ENCODE measurements around the gene MTHFR. TPM values are rescaled to one million over a fixed set of nuclear protein-coding genes. Genes with fewer than 3 reads are reported as not detected.

The MTHFR gene
- total RNA-seq, 1 experiment from 2014 or later = 22.6 TPM

GRCh38 chr1:11761988-11762406, 43.8 kb downstream of the MTHFR start, which contains the start of gene C1orf167 (continued):
- no peak for TF ChIP-seq ARID4B (CRISPR knock-in tag; IDR thresholded peaks at IDR 0.05; ENCODE audit: borderline replicate concordance)
- TF ChIP-seq NR2C2 (CRISPR knock-in tag; IDR thresholded peaks at IDR 0.05) = no peak
- TF ChIP-seq STAT6 (CRISPR knock-in tag; conservative IDR thresholded peaks at IDR 0.05; ENCODE audit: low read depth) = no peak
- TF ChIP-seq KAT7 (CRISPR knock-in tag; IDR thresholded peaks at IDR 0.05; ENCODE audit: borderline replicate concordance) = no peak
- TF ChIP-seq E2F5 (CRISPR knock-in tag; IDR thresholded peaks at IDR 0.05) = peak; percentile 78
- no peak for TF ChIP-seq GRHL2 (CRISPR knock-in tag; IDR thresholded peaks at IDR 0.05; ENCODE audit: insufficient replicate concordance, severe bottlenecking)
- no peak for TF ChIP-seq MXD4 (CRISPR knock-in tag; IDR thresholded peaks at IDR 0.05; ENCODE audit: borderline replicate concordance)
- TF ChIP-seq TP53 (CRISPR knock-in tag; IDR thresholded peaks at IDR 0.05) = 0 out of 2 replicates have a peak, but pooled peaks have one; percentile 55
- peak; percentile 85 for TF ChIP-seq ZNF281 (CRISPR knock-in tag; IDR thresholded peaks at IDR 0.05)
- TF ChIP-seq CDX4 (CRISPR knock-in tag; IDR thresholded peaks at IDR 0.05; ENCODE audit: borderline replicate concordance) = no peak
- TF ChIP-seq MYBL2 (CRISPR knock-in tag; IDR thresholded peaks at IDR 0.05) = peak; percentile 76
- TF ChIP-seq ELF4 (CRISPR knock-in tag; IDR thresholded peaks at IDR 0.05; ENCODE audit: low read depth) = no peak
- no peak for TF ChIP-seq GABPB1 (CRISPR knock-in tag; IDR thresholded peaks at IDR 0.05)
- TF ChIP-seq ZNF263 (CRISPR knock-in tag; IDR thresholded peaks at IDR 0.05; ENCODE audit: low read depth) = no peak
- no peak for TF ChIP-seq FOXJ3 (CRISPR knock-in tag; IDR thresholded peaks at IDR 0.05; ENCODE audit: borderline replicate concordance)
- TF ChIP-seq NFYB (CRISPR knock-in tag; conservative IDR thresholded peaks at IDR 0.05; ENCODE audit: low read depth) = 0 out of 2 replicates have a peak, but pooled peaks have one; percentile 24
- TF ChIP-seq ZNF317 (CRISPR knock-in tag; IDR thresholded peaks at IDR 0.05; ENCODE audit: borderline replicate concordance, low read depth) = no peak
- no peak for TF ChIP-seq MLX (CRISPR knock-in tag; IDR thresholded peaks at IDR 0.05)
- TF ChIP-seq ETV6 (CRISPR knock-in tag; IDR thresholded peaks at IDR 0.05) = peak; percentile 75; the same call in 1 of the 2 replicates
- TF ChIP-seq USF2 (CRISPR knock-in tag; IDR thresholded peaks at IDR 0.05) = peak; percentile 81
- no peak for TF ChIP-seq ZNF512 (CRISPR knock-in tag; IDR thresholded peaks at IDR 0.05; ENCODE audit: borderline replicate concordance)
- TF ChIP-seq EMX1 (CRISPR knock-in tag; IDR thresholded peaks at IDR 0.05) = no peak
- TF ChIP-seq SP1 (CRISPR knock-in tag; conservative IDR thresholded peaks at IDR 0.05) = peak; percentile 80

Measured in WTC11 (cell line).